ENCODE results near the gene SEC11A.
"Not testable (repeated sequence)": the region's sequence is repeated elsewhere in the genome, so short reads cannot be mapped to it uniquely, and the experiment has no call there.

SEC11A gene

GRCh38 chr15:84716036-84716732 is at the start of gene SEC11A:
Gene SEC11A (minus strand): TSS chr15:84716139. CDS start chr15:84716075, 64 bp downstream.
- peak; percentile 94 for DNase-seq

GRCh38 chr15:84765675-84766074 is 49.7 kb upstream of the SEC11A start:
- DNase-seq, result no peak

- no peak for DNase-seq
Measured at GRCh38 chr15:84764989-84765388, 49.0 kb upstream of the SEC11A start.

- DNase-seq, result no peak
Measured at GRCh38 chr15:84764585-84764984, 48.6 kb upstream of the SEC11A start.

GRCh38 chr15:84762840-84763572 is 47.1 kb upstream of the SEC11A start:
- no peak for DNase-seq

- DNase-seq, result peak; percentile 29
Measured at GRCh38 chr15:84761607-84762131, 45.7 kb upstream of the SEC11A start.

- DNase-seq, result no peak
Measured at GRCh38 chr15:84760219-84760618, 44.3 kb upstream of the SEC11A start.

GRCh38 chr15:84759018-84759417 is 43.1 kb upstream of the SEC11A start:
- no peak for DNase-seq

GRCh38 chr15:84755736-84756527 is 40.0 kb upstream of the SEC11A start:
- no peak for DNase-seq

GRCh38 chr15:84754889-84755288 is 39.0 kb upstream of the SEC11A start:
- DNase-seq, result not testable (repeated sequence)

- DNase-seq, result no peak
Measured at GRCh38 chr15:84752700-84753099, 36.8 kb upstream of the SEC11A start.

- no peak for DNase-seq
Measured at GRCh38 chr15:84752195-84752594, 36.3 kb upstream of the SEC11A start.

- not testable (repeated sequence) for DNase-seq
Measured at GRCh38 chr15:84751721-84752120, 35.8 kb upstream of the SEC11A start.

GRCh38 chr15:84750583-84751092 is 34.7 kb upstream of the SEC11A start:
- DNase-seq, result no peak

GRCh38 chr15:84749111-84749991 is 33.4 kb upstream of the SEC11A start:
- DNase-seq, result peak; percentile 39

- peak; percentile 74 for DNase-seq
Measured at GRCh38 chr15:84748274-84749110, 32.6 kb upstream of the SEC11A start, which contains the start of gene ZNF592. Gene ZNF592 (plus strand): TSS chr15:84748592. CDS start chr15:84782676, 34,084 bp downstream.

- peak; percentile 70 for DNase-seq
Measured at GRCh38 chr15:84747416-84748273, 31.7 kb upstream of the SEC11A start.

- DNase-seq, result no peak
Measured at GRCh38 chr15:84741121-84741520, 25.2 kb upstream of the SEC11A start.

- DNase-seq, result no peak
Measured at GRCh38 chr15:84740691-84741090, 24.8 kb upstream of the SEC11A start.

GRCh38 chr15:84737005-84737404 is 21.1 kb upstream of the SEC11A start:
- no peak for DNase-seq
